GM23248 (cell line): ENCODE results near the gene HOTAIR. TPM values are rescaled to one million over a fixed set of nuclear protein-coding genes. Genes with fewer than 3 reads are reported as not detected.

Experiments
- DNase-seq: peaks from one replicate; pipeline ENCODE4 v3.0.0-alpha.2; 2015
- H2AFZ ChIP-seq: fragments of 200-600 bp; sonication (generic); 2 replicates; pipeline ENCODE4 v1.6.1; 2016; ENCODE audit warnings: antibody characterized with exemption
- H3F3A ChIP-seq: fragments of 200-600 bp; sonication (generic); 2 replicates; pipeline ENCODE4 v1.6.1; 2016; ENCODE audit warnings: mild to moderate bottlenecking, antibody characterized with exemption, mixed run types; ENCODE audit not compliant: insufficient read depth
- H3K27ac ChIP-seq: fragments of 200-600 bp; sonication (generic); 2 replicates; pipeline ENCODE4 v1.5.1; 2016; ENCODE audit warnings: mild to moderate bottlenecking
- H3K27me3 ChIP-seq: fragments of 200-600 bp; sonication (generic); replicated peaks from 2 replicates; pipeline ENCODE4 v1.6.1; 2016; ENCODE audit warnings: mild to moderate bottlenecking; ENCODE audit not compliant: insufficient read depth
- H3K36me3 ChIP-seq: fragments of 200-600 bp; sonication (generic); 2 replicates; pipeline ENCODE4 v1.6.1; 2016; ENCODE audit warnings: low read depth, mild to moderate bottlenecking
- H3K4me1 ChIP-seq: fragments of 200-600 bp; sonication (generic); 2 replicates; pipeline ENCODE4 v1.6.1; 2016; ENCODE audit warnings: mild to moderate bottlenecking; ENCODE audit not compliant: insufficient read depth
- H3K4me2 ChIP-seq: fragments of 200-600 bp; sonication (generic); one replicate; pipeline ENCODE4 v1.6.1; 2016; ENCODE audit warnings: mild to moderate bottlenecking; ENCODE audit not compliant: unreplicated experiment
- H3K4me3 ChIP-seq: fragments of 200-600 bp; sonication (generic); 2 replicates; pipeline ENCODE4 v1.5.1; 2016; ENCODE audit warnings: mild to moderate bottlenecking
- H3K79me2 ChIP-seq: fragments of 200-600 bp; sonication (generic); 2 replicates; pipeline ENCODE4 v1.6.1; 2016; ENCODE audit warnings: mild to moderate bottlenecking; ENCODE audit not compliant: insufficient read depth
- H3K9ac ChIP-seq: fragments of 200-600 bp; sonication (generic); 2 replicates; pipeline ENCODE4 v1.6.1; 2016; ENCODE audit warnings: mild to moderate bottlenecking
- H3K9me2 ChIP-seq: fragments of 200-600 bp; sonication (generic); 2 replicates; pipeline ENCODE4 v1.6.1; 2016; ENCODE audit warnings: mixed run types, mild to moderate bottlenecking, moderate library complexity; ENCODE audit not compliant: insufficient read depth
- H3K9me3 ChIP-seq: fragments of 200-600 bp; sonication (generic); one replicate; pipeline ENCODE4 v1.6.1; 2017; ENCODE audit warnings: low read depth
- H4K20me1 ChIP-seq: fragments of 200-600 bp; sonication (generic); 2 replicates; pipeline ENCODE4 v1.6.0; 2016; ENCODE audit not compliant: insufficient read depth
- EZH2 ChIP-seq: fragments of 200-600 bp; sonication (generic); IDR thresholded peaks from 2 replicates; pipeline ENCODE4 v1.6.1; 2018; ENCODE audit warnings: antibody characterized with exemption, mild to moderate bottlenecking; ENCODE audit not compliant: insufficient read depth, poor library complexity, severe bottlenecking
- EZH2phosphoT487 ChIP-seq: fragments of 200-600 bp; sonication (generic); IDR thresholded peaks from 2 replicates; pipeline ENCODE4 v1.6.1; 2018; ENCODE audit warnings: antibody characterized with exemption, moderate library complexity, mild to moderate bottlenecking, low read depth; ENCODE audit not compliant: insufficient read depth
- WGBS, 2 experiments: methylation state at CpG; one replicate each; pipeline ENCODE4 v1.1.6; 2015 to 2017; ENCODE audit warnings: low lambda C conversion rate in 2 of 2, low coverage in 1 of 2; ENCODE audit errors: missing lambda C conversion rate in 2 of 2; 5-methylcytosine and 5-hydroxymethylcytosine counted together
- in situ Hi-C: fragments of 300-500 bp; cut with MboI; formaldehyde crosslinking; loops from 2 replicates; pipeline ENCODE4 v1.15.0; 2020
- polyA plus RNA-seq: library from polyadenylated mRNA; unstranded; fragments of >200 nt; fragmentation: Nextera tagmentation; extraction: Ambion mirVana; gene quantifications from 2 replicates; pipeline ENCODE4 v1.2.1, GENCODE V29; 2016
- total RNA-seq: library from RNA; depleted of rRNA; stranded (reverse); fragments of >200 nt; shearing (Covaris generic); gene quantifications from 2 replicates; pipeline ENCODE4 v1.2.3, GENCODE V29; 2014

Gene HOTAIR
- total and polyA plus RNA-seq, 2 experiments from 2014 or later = not detected

- Histone ChIP-seq H3K9me3 (no peaks in the 10 kb centered on the region), H3K4me1 (no peaks in the 10 kb centered on the region), H3K27ac (no peak overlapping the region), H3K36me3 (no peaks in the 10 kb centered on the region), H3K4me2 (no peak overlapping the region), H2AFZ (no peak overlapping the region), H3K9me2 (no peaks in the 10 kb centered on the region), H3K9ac (no peak overlapping the region), H3K79me2 (no peaks in the 10 kb centered on the region), H3K27me3 (peaks cover 100% of the 10 kb centered on the region), H4K20me1 (no peaks in the 10 kb centered on the region), H3F3A (no peaks in the 10 kb centered on the region), H3K4me3 (no peak overlapping the region)
- whole genome bisulfite sequencing, 2 experiments = 24 to 25% methylated on average over 4 of the region's 4 CpGs
- in situ Hi-C loops = no loop called here
- TF ChIP-seq EZH2phosphoT487 (no peak), EZH2 (no peak)
- no peak for DNase-seq
These were observed 42.7 kb downstream of the HOTAIR start for GRCh38 chr12:53931844-53932581.

- no peaks in the 10 kb centered on the region for H3K36me3 ChIP-seq
- H3K9me3 ChIP-seq = no peaks in the 10 kb centered on the region
- no peak overlapping the region for H3K9ac ChIP-seq
- WGBS, 2 experiments = 15 to 16% methylated on average over 30 of the region's 30 CpGs
- no peak overlapping the region for H3K4me3 ChIP-seq
- TF ChIP-seq EZH2 = no peak
- TF ChIP-seq EZH2phosphoT487 = no peak
- in situ Hi-C loops = no loop called here
- no peak overlapping the region for H2AFZ ChIP-seq
- no peak overlapping the region for H3K4me2 ChIP-seq
- no peaks in the 10 kb centered on the region for H3K4me1 ChIP-seq
- H3F3A ChIP-seq = no peaks in the 10 kb centered on the region
- H3K27ac ChIP-seq = no peak overlapping the region
- H3K79me2 ChIP-seq = no peaks in the 10 kb centered on the region
- H4K20me1 ChIP-seq = no peaks in the 10 kb centered on the region
- H3K9me2 ChIP-seq = no peaks in the 10 kb centered on the region
- H3K27me3 ChIP-seq = peaks cover 100% of the 10 kb centered on the region
- DNase-seq = no peak
These were observed 44.0 kb downstream of the HOTAIR start for GRCh38 chr12:53930591-53931255.

- DNase-seq = no peak
- Histone ChIP-seq H3F3A (no peaks in the 10 kb centered on the region), H3K4me3 (no peak overlapping the region), H3K9ac (no peak overlapping the region), H2AFZ (no peak overlapping the region), H3K9me2 (no peaks in the 10 kb centered on the region), H3K4me1 (no peaks in the 10 kb centered on the region), H3K27ac (no peak overlapping the region), H3K27me3 (peaks cover 100% of the 10 kb centered on the region), H3K9me3 (no peaks in the 10 kb centered on the region), H3K79me2 (no peaks in the 10 kb centered on the region), H3K4me2 (no peak overlapping the region), H4K20me1 (no peaks in the 10 kb centered on the region), H3K36me3 (no peaks in the 10 kb centered on the region)
- TF ChIP-seq EZH2 (no peak), EZH2phosphoT487 (no peak)
- in situ Hi-C loops = no loop called here
- 15 to 18% methylated on average over 4 of the region's 4 CpGs for WGBS, 2 experiments
These were observed 45.2 kb downstream of the HOTAIR start for GRCh38 chr12:53929527-53929926.

GRCh38 chr12:53928054-53928835 is 46.5 kb downstream of the HOTAIR start:
- no peak overlapping the region for H2AFZ ChIP-seq
- WGBS, 2 experiments = 10 to 11% methylated on average over 29 to 31 of the region's 31 CpGs

More at GRCh38 chr12:53928054-53928835, 46.5 kb downstream of the HOTAIR start:
- no peak overlapping the region for H3K27ac ChIP-seq
- H3K36me3 ChIP-seq = no peaks in the 10 kb centered on the region
- H3K4me1 ChIP-seq = no peaks in the 10 kb centered on the region
- no peak overlapping the region for H3K9ac ChIP-seq
- H3K4me3 ChIP-seq = no peak overlapping the region
- H3K79me2 ChIP-seq = no peaks in the 10 kb centered on the region
- H3F3A ChIP-seq = no peaks in the 10 kb centered on the region
- H3K4me2 ChIP-seq = no peak overlapping the region
- TF ChIP-seq EZH2 (peak; percentile 23), EZH2phosphoT487 (no peak)
- H3K9me3 ChIP-seq = no peaks in the 10 kb centered on the region
- H4K20me1 ChIP-seq = no peaks in the 10 kb centered on the region
- no peak for DNase-seq
- H3K27me3 ChIP-seq = peaks cover 99% of the 10 kb centered on the region
- in situ Hi-C loops = no loop called here
- H3K9me2 ChIP-seq = no peaks in the 10 kb centered on the region
